IPS DF 6.9 (cell line): Measurements from ENCODE around the gene SLC35A4.

Source experiments
- DNase-seq: peaks from one replicate; pipeline ENCODE4 v3.0.0-alpha.2; 2013; ENCODE audit warnings: low read depth, low spot score
- H3K27ac ChIP-seq: one replicate; pipeline ENCODE4 v1.5.1; 2013; ENCODE audit warnings: low read length, control low read depth
- H3K27me3 ChIP-seq: 2 replicates; pipeline ENCODE4 v1.6.1; 2013; ENCODE audit warnings: mild to moderate bottlenecking, low read length; ENCODE audit not compliant: control insufficient read depth, insufficient read depth
- H3K36me3 ChIP-seq: 2 replicates; pipeline ENCODE4 v1.6.1; 2013; ENCODE audit warnings: low read length; ENCODE audit not compliant: control insufficient read depth, insufficient read depth
- H3K4me1 ChIP-seq: 2 replicates; pipeline ENCODE4 v1.6.1; 2013; ENCODE audit warnings: low read length; ENCODE audit not compliant: control insufficient read depth, insufficient read depth
- H3K4me3 ChIP-seq: 2 replicates; pipeline ENCODE4 v1.5.1; 2013; ENCODE audit warnings: mild to moderate bottlenecking, low read length
- H3K9me3 ChIP-seq: 2 replicates; pipeline ENCODE4 v1.6.1; 2013; ENCODE audit warnings: low read length, inconsistent platforms; ENCODE audit not compliant: control insufficient read depth, insufficient read depth
- WGBS: extraction: QIAGEN DNeasy Blood & Tissue Kit; methylation state at CpG from one replicate; pipeline ENCODE4 v1.1.7; 2013; ENCODE audit warnings: mixed read lengths, missing lambda C conversion rate; ENCODE audit not compliant: insufficient read length, insufficient coverage; 5-methylcytosine and 5-hydroxymethylcytosine counted together

Gene SLC35A4

GRCh38 chr5:140564196-140565023 lies at the start of gene SLC35A4, which contains the start of gene APBB3:
SLC35A4 (plus strand) TSS chr5:140564828; CDS start chr5:140567170, 2,342 bp downstream.
APBB3 (minus strand) TSS chr5:140564598; CDS start chr5:140564245, 353 bp downstream.
- peaks cover 15% of the 10 kb centered on the region for H3K36me3 ChIP-seq
- H3K4me3 ChIP-seq = peak within 1 kb of the TSS; percentile 66; the same call in 1 of the 2 replicates
- no peaks in the 10 kb centered on the region for H3K27me3 ChIP-seq
- no peaks in the 10 kb centered on the region for H3K9me3 ChIP-seq
- H3K27ac ChIP-seq = no peak within 1 kb of the TSS
- WGBS = no CpG with 5 or more reads among the region's 74 CpGs
- H3K4me1 ChIP-seq = peaks cover 2% of the 10 kb centered on the region; the same call in 1 of the 2 replicates
- DNase-seq = peak; percentile 92

GRCh38 chr5:140524003-140524402 lies 40.6 kb upstream of the SLC35A4 start:
- DNase-seq = no peak
- Histone ChIP-seq H3K27ac (no peak overlapping the region), H3K36me3 (peaks cover 10% of the 10 kb centered on the region; the same call in 1 of the 2 replicates), H3K4me3 (no peak overlapping the region), H3K4me1 (no peaks in the 10 kb centered on the region), H3K27me3 (no peaks in the 10 kb centered on the region), H3K9me3 (no peaks in the 10 kb centered on the region)
- no CpG with 5 or more reads among the region's 2 CpGs for WGBS

- H3K27me3 ChIP-seq = no peaks in the 10 kb centered on the region
- H3K9me3 ChIP-seq = no peaks in the 10 kb centered on the region
- H3K36me3 ChIP-seq = peaks cover 12% of the 10 kb centered on the region; the same call in 1 of the 2 replicates
- H3K4me3 ChIP-seq = no peak overlapping the region
- WGBS = no CpG with 5 or more reads among the region's 1 CpG
- H3K4me1 ChIP-seq = no peaks in the 10 kb centered on the region
- DNase-seq = no peak
- H3K27ac ChIP-seq = no peak overlapping the region
These were observed 24.4 kb upstream of the SLC35A4 start for GRCh38 chr5:140540227-140540626.

- no peak for DNase-seq
- peaks cover 12% of the 10 kb centered on the region; the same call in 1 of the 2 replicates for H3K36me3 ChIP-seq
- no peaks in the 10 kb centered on the region for H3K4me1 ChIP-seq
- H3K27me3 ChIP-seq = no peaks in the 10 kb centered on the region
- no peak overlapping the region for H3K4me3 ChIP-seq
- H3K9me3 ChIP-seq = no peaks in the 10 kb centered on the region
- no CpG with 5 or more reads among the region's 5 CpGs for WGBS
- no peak overlapping the region for H3K27ac ChIP-seq
These were observed 21.7 kb upstream of the SLC35A4 start for GRCh38 chr5:140542972-140543371.

GRCh38 chr5:140544986-140545385 lies 19.6 kb upstream of the SLC35A4 start:
- H3K27ac ChIP-seq = no peak overlapping the region
- H3K27me3 ChIP-seq = no peaks in the 10 kb centered on the region
- H3K4me3 ChIP-seq = no peak overlapping the region
- H3K36me3 ChIP-seq = peaks cover 10% of the 10 kb centered on the region; the same call in 1 of the 2 replicates
- WGBS = no CpG with 5 or more reads among the region's 7 CpGs
- DNase-seq = no peak
- H3K9me3 ChIP-seq = no peaks in the 10 kb centered on the region
- H3K4me1 ChIP-seq = peaks cover 3% of the 10 kb centered on the region; the same call in 1 of the 2 replicates

- Histone ChIP-seq H3K4me1 (peaks cover 3% of the 10 kb centered on the region; the same call in 1 of the 2 replicates), H3K27ac (no peak overlapping the region), H3K36me3 (peaks cover 15% of the 10 kb centered on the region; the same call in 1 of the 2 replicates), H3K4me3 (no peak overlapping the region), H3K9me3 (no peaks in the 10 kb centered on the region), H3K27me3 (no peaks in the 10 kb centered on the region)
- no CpG with 5 or more reads among the region's 10 CpGs for WGBS
- no peak for DNase-seq
These were observed 19.0 kb upstream of the SLC35A4 start for GRCh38 chr5:140545606-140546005.

- Histone ChIP-seq H3K9me3 (no peaks in the 10 kb centered on the region), H3K4me3 (no peak overlapping the region), H3K27ac (no peak overlapping the region), H3K36me3 (peaks cover 18% of the 10 kb centered on the region; the same call in 1 of the 2 replicates), H3K27me3 (no peaks in the 10 kb centered on the region), H3K4me1 (peaks cover 3% of the 10 kb centered on the region; the same call in 1 of the 2 replicates)
- no peak for DNase-seq
- WGBS = no CpG with 5 or more reads among the region's 13 CpGs
These were observed 17.6 kb upstream of the SLC35A4 start for GRCh38 chr5:140546851-140547507.

GRCh38 chr5:140547508-140548299 lies 16.9 kb upstream of the SLC35A4 start, which contains the start of gene EIF4EBP3:
EIF4EBP3 (plus strand) TSS chr5:140547662; CDS start chr5:140547738, 76 bp downstream.
- no peaks in the 10 kb centered on the region for H3K27me3 ChIP-seq
- no peaks in the 10 kb centered on the region for H3K9me3 ChIP-seq
- no peak within 1 kb of the TSS for H3K27ac ChIP-seq
- no CpG with 5 or more reads among the region's 52 CpGs for WGBS
- DNase-seq = peak; percentile 93
- H3K4me1 ChIP-seq = peaks cover 3% of the 10 kb centered on the region; the same call in 1 of the 2 replicates
- H3K36me3 ChIP-seq = peaks cover 15% of the 10 kb centered on the region; the same call in 1 of the 2 replicates
- H3K4me3 ChIP-seq = peak within 1 kb of the TSS; percentile 39; the same call in 1 of the 2 replicates

GRCh38 chr5:140548300-140548688 lies 16.3 kb upstream of the SLC35A4 start:
- no CpG with 5 or more reads among the region's 5 CpGs for WGBS
- H3K36me3 ChIP-seq = peaks cover 15% of the 10 kb centered on the region; the same call in 1 of the 2 replicates
- H3K9me3 ChIP-seq = no peaks in the 10 kb centered on the region
- H3K4me3 ChIP-seq = peak overlapping the region; percentile 39; the same call in 1 of the 2 replicates
- H3K27me3 ChIP-seq = no peaks in the 10 kb centered on the region
- H3K4me1 ChIP-seq = peaks cover 3% of the 10 kb centered on the region; the same call in 1 of the 2 replicates
- H3K27ac ChIP-seq = no peak overlapping the region
- no peak for DNase-seq
